Mononuclear cell (primary cell): Measurements from ENCODE around the gene XPNPEP2. TPM values are rescaled to one million over a fixed set of nuclear protein-coding genes. Genes with fewer than 3 reads are reported as not detected.

Experiments
- H3K27me3 ChIP-seq: 2 replicates; pipeline ENCODE4 v1.6.0; 2011; ENCODE audit warnings: low read length, control low read depth; ENCODE audit not compliant: insufficient read depth
- H3K4me1 ChIP-seq: 2 replicates; pipeline ENCODE4 v1.5.1; 2011; ENCODE audit warnings: mild to moderate bottlenecking, low read length, control low read depth; ENCODE audit not compliant: insufficient read depth
- H3K4me3 ChIP-seq: 2 replicates; pipeline ENCODE4 v1.5.1; 2011; ENCODE audit warnings: mild to moderate bottlenecking, low read length, moderate library complexity
- H3K9me3 ChIP-seq: 2 replicates; pipeline ENCODE4 v1.5.1; 2011; ENCODE audit warnings: low read depth, mild to moderate bottlenecking, control low read depth, low read length
- total RNA-seq: library from RNA; depleted of rRNA; stranded (reverse); fragments of >200 nt; gene quantifications from one replicate; pipeline ENCODE4 v1.2.3, GENCODE V29; 2012

Gene XPNPEP2
- total RNA-seq, 1 donor, result 0.31 TPM

- H3K27me3 ChIP-seq, result no peaks in the 10 kb centered on the region
- H3K4me1 ChIP-seq, result peaks cover 52% of the 10 kb centered on the region
- H3K4me3 ChIP-seq, result no peak overlapping the region
- H3K9me3 ChIP-seq, result no peaks in the 10 kb centered on the region
These were observed 15.6 kb downstream of the XPNPEP2 start for GRCh38 chrX:129754056-129755024.

DNA sequence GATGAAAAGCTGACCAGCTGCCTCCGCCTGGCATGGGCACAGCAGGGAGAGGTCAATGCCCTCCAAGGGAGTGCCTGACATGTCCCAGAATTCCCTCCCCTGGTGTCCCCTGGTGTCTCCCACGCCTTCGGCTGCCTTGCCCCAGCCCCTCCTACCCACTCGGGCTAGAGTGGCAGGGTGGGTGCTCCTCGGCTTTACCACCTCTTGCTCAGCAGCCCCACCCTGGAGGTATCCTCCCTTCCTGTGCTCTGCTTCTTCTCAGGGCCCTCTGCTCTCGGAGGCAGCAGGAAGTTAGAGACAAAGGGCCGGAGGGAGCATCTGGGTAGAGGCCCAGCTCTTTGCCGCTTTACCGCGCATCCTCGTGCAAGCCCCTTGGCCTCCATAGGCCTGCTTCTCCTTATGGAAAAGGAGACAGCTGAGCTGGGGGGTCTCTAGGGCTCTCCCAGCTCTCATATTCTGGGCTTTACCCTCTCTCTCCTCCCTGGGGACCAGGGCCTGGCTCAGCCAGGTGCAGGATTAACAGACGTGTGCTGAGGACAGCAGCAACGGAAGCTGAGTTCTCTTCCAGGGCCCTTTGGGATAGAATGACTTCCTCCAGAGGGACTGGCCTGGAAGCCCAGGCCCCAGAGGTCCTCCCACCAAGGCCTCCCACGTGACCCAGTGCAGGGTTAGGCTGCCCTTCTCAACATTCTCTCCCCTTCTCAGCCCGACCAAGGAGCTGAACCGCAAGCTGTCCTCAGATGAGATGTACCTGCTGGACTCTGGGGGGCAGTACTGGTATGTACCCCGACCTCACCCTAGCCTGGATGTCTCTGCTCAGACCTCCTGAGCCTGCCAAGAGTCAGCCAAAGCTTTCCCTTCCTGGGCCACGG lies 17.2 kb downstream of the XPNPEP2 start:
- H3K27me3 ChIP-seq, result no peaks in the 10 kb centered on the region
- no peaks in the 10 kb centered on the region for H3K9me3 ChIP-seq
- H3K4me3 ChIP-seq, result no peak overlapping the region
- H3K4me1 ChIP-seq, result peaks cover 68% of the 10 kb centered on the region

DNA sequence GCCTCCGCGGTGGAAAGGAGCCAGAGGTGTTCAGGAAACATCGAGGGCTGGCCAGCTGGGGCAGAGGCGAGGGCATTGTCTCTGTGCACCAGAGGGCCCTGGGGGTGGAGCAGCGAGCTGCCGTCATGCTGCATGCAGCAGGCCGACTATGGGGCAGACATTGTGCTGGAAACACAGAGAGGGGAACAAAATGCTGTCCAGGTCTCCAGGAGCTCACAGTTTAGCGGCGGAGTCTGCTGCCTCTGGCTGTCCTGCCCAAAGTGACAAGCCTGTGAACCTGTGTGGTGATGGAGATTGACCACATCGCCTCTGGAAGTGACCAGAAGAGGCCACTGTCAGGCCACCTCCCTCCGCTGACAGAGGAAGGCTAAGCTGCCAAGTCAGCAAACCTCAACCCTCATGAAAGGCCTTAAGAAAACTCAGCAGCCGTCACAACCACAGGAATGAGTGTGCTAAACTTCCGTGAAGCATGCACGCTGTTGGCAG lies 20.8 kb downstream of the XPNPEP2 start:
- H3K4me3 ChIP-seq, result no peak overlapping the region
- H3K9me3 ChIP-seq, result no peaks in the 10 kb centered on the region
- peaks cover 66% of the 10 kb centered on the region for H3K4me1 ChIP-seq
- no peaks in the 10 kb centered on the region for H3K27me3 ChIP-seq

DNA sequence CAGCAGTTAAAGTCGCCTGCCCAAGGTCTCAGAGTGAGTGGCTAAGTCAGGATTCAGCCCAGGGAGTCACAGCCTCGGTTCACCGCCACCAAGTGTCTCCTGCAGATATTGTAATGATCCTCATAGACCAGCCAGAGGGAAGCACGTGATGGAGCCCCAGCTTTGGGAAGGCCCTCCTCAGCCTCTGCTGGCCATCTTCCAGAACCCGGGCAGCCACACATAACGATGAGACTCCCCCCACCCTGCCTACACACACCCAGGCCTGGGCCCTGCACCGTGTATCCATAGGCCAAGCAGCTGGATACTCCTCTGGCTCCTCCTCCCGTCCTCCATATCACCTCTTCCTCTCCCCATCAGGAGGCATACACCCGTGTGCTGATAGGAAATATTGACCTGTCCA lies 21.4 kb downstream of the XPNPEP2 start:
- peaks cover 61% of the 10 kb centered on the region for H3K4me1 ChIP-seq
- no peak overlapping the region for H3K4me3 ChIP-seq
- no peaks in the 10 kb centered on the region for H3K9me3 ChIP-seq
- H3K27me3 ChIP-seq, result no peaks in the 10 kb centered on the region

- Histone ChIP-seq H3K4me1 (peaks cover 52% of the 10 kb centered on the region), H3K27me3 (no peaks in the 10 kb centered on the region)
These were observed 22.2 kb downstream of the XPNPEP2 start for GRCh38 chrX:129760981-129761380.

DNA sequence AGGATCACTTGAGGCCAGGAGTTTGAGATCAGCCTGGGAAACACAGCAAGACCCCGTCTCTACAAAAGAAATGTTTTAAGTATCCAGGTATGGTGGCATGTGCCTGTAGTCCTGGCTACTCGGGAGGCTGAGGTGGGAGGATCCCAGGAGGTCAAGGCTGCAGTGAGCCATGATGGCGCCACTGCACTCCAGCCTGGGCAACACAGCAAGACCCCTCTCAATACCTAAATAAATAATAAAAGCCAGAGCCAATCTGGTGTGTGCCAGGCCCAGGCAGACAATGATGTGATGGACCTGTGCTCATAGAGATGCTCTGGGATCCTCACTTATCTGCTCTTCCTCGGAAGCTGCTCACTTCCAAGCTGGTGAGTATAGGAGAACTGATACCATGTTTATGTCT lies 22.8 kb downstream of the XPNPEP2 start:
- Histone ChIP-seq H3K4me3 (no peak overlapping the region), H3K9me3 (no peaks in the 10 kb centered on the region), H3K4me1 (peaks cover 46% of the 10 kb centered on the region), H3K27me3 (no peaks in the 10 kb centered on the region)

More at GRCh38 chrX:129760981-129761380, 22.2 kb downstream of the XPNPEP2 start:
- no peak overlapping the region for H3K4me3 ChIP-seq
- H3K9me3 ChIP-seq, result no peaks in the 10 kb centered on the region

- no peaks in the 10 kb centered on the region for H3K27me3 ChIP-seq
- H3K9me3 ChIP-seq, result no peaks in the 10 kb centered on the region
- no peak overlapping the region for H3K4me3 ChIP-seq
- H3K4me1 ChIP-seq, result peaks cover 44% of the 10 kb centered on the region
These were observed 23.7 kb downstream of the XPNPEP2 start for GRCh38 chrX:129762448-129762847.

GRCh38 chrX:129763666-129764065 lies 24.9 kb downstream of the XPNPEP2 start:
- no peaks in the 10 kb centered on the region for H3K27me3 ChIP-seq
- no peak overlapping the region for H3K4me3 ChIP-seq
- H3K4me1 ChIP-seq, result peaks cover 44% of the 10 kb centered on the region
- no peaks in the 10 kb centered on the region for H3K9me3 ChIP-seq

GRCh38 chrX:129768186-129768585 lies 29.4 kb downstream of the XPNPEP2 start:
- no peak overlapping the region for H3K4me3 ChIP-seq
- H3K27me3 ChIP-seq, result no peaks in the 10 kb centered on the region
- peaks cover 61% of the 10 kb centered on the region for H3K4me1 ChIP-seq
- no peaks in the 10 kb centered on the region for H3K9me3 ChIP-seq

DNA sequence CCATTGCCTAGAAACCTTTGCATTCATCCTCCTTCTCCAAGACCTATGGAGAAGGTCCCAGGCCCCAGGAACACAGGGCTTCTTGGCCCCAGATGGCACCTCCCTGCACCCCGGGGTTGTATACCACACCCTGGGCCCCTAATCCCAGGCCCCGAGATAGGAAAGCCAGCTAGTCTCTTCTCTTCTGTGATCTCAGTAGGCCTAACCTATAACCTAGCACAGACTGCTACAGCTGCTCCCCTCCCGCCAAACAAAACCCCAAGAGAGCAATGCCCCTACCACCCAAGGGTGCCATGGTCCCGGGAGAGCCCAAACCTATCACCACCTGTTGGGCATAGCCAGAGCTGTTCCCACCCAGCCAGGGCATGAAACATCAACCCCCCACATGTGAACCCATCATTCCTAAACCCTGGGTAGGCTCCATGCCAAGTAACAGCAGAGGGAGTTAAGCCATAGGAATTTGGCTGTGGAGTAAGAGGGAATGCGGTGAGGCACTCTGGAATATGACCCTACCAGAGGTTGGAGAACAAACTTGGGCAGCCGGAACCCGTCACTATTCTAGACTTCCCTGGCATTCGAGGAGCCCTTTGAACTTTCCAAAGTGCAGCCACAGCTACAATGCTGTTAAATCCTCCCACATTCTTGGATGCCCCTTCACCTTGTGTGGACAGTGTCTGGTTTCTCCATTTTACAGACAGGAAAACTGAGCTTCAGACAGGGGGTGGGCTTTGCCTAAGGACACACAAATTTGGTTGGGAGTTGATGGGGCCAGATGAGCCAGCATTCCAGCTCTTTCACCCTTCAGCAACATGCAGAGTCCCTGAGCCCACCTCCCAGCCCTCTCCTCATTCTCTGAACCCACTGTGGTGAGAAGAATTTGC lies 30.0 kb downstream of the XPNPEP2 start:
- Histone ChIP-seq H3K27me3 (no peaks in the 10 kb centered on the region), H3K9me3 (no peaks in the 10 kb centered on the region), H3K4me1 (peaks cover 68% of the 10 kb centered on the region), H3K4me3 (no peak overlapping the region)

GRCh38 chrX:129769467-129770154 lies 30.8 kb downstream of the XPNPEP2 start:
- no peak overlapping the region for H3K4me3 ChIP-seq
- peaks cover 76% of the 10 kb centered on the region for H3K4me1 ChIP-seq
- H3K27me3 ChIP-seq, result no peaks in the 10 kb centered on the region
- no peaks in the 10 kb centered on the region for H3K9me3 ChIP-seq

DNA sequence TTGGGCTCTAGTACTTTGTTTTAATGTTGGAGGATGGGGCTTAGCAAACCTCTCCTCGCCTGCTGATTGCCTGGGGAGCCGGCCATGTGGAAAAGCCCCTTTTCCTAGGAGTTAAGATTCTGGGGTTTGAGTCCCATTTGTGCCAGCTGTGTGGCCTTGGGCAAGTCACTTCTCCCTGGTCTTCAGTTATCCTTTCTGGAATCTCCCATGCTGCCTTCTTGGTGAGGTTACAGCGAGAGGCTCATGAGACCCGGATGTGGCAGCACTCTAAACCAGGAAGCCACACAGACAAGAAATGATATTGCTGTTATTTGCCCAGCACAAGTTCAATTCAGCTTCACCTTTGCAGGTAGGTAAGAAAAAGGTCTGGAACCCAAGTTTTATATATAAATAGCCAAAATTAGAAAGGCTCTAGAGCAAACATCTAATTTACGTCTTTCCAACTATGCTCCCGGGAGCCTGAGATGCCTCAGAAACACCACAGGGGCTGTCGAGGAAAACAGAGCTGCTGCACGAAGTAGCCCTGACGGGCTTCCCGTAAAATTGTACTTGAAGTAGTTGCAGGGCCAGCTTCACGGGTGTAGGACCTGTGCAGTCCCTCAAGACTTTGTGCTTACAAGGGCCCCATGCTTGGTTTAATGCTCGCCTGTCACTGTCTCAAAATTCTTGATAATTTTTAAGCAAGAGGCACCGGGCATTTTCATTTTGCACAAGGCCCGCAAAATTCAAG lies 32.7 kb downstream of the XPNPEP2 start:
- Histone ChIP-seq H3K9me3 (no peaks in the 10 kb centered on the region), H3K4me1 (peaks cover 94% of the 10 kb centered on the region), H3K27me3 (no peaks in the 10 kb centered on the region), H3K4me3 (no peak overlapping the region)

- Histone ChIP-seq H3K4me1 (peaks cover 98% of the 10 kb centered on the region), H3K4me3 (no peak overlapping the region), H3K27me3 (no peaks in the 10 kb centered on the region), H3K9me3 (no peaks in the 10 kb centered on the region)
These were observed 34.1 kb downstream of the XPNPEP2 start for GRCh38 chrX:129772796-129773431.
